Hepatocyte (in vitro differentiated cells): ENCODE data around the gene KIF17. TPM values are rescaled to one million over a fixed set of nuclear protein-coding genes. Genes with fewer than 3 reads are reported as not detected.

ENCODE experiments used
- DNase-seq: peaks from one replicate; pipeline ENCODE4 v3.0.0-alpha.2; 2016; ENCODE audit warnings: low spot score
- H2AFZ ChIP-seq: fragments of 200-600 bp; sonication (generic); 2 replicates; pipeline ENCODE4 v1.6.0; 2016; ENCODE audit warnings: antibody characterized with exemption, mild to moderate bottlenecking
- H3K27ac ChIP-seq: fragments of 200-600 bp; sonication (generic); 2 replicates; pipeline ENCODE4 v1.5.1; 2016; ENCODE audit warnings: mild to moderate bottlenecking
- H3K27me3 ChIP-seq: fragments of 200-600 bp; sonication (generic); 2 replicates; pipeline ENCODE4 v1.6.1; 2016
- H3K36me3 ChIP-seq: fragments of 200-600 bp; sonication (generic); replicated peaks from 2 replicates; pipeline ENCODE4 v1.5.1; 2016; ENCODE audit warnings: low read depth; ENCODE audit not compliant: insufficient read depth
- H3K4me1 ChIP-seq: fragments of 200-600 bp; sonication (generic); 2 replicates; pipeline ENCODE4 v1.5.1; 2016; ENCODE audit warnings: mild to moderate bottlenecking, moderate library complexity; ENCODE audit not compliant: insufficient read depth
- H3K4me2 ChIP-seq: fragments of 200-600 bp; sonication (generic); 2 replicates; pipeline ENCODE4 v1.6.0; 2016
- H3K4me3 ChIP-seq: fragments of 200-600 bp; sonication (generic); 2 replicates; pipeline ENCODE4 v1.5.1; 2016; ENCODE audit warnings: mild to moderate bottlenecking
- H3K79me2 ChIP-seq: fragments of 200-600 bp; sonication (generic); 2 replicates; pipeline ENCODE4 v1.6.0; 2017; ENCODE audit warnings: mild to moderate bottlenecking
- H3K9me2 ChIP-seq: fragments of 200-600 bp; sonication (generic); replicated peaks from 2 replicates; pipeline ENCODE4 v1.6.0; 2017; ENCODE audit warnings: mild to moderate bottlenecking; ENCODE audit not compliant: insufficient read depth
- H3K9me3 ChIP-seq: fragments of 200-600 bp; sonication (generic); 2 replicates; pipeline ENCODE4 v1.5.1; 2016; ENCODE audit warnings: low read depth, mild to moderate bottlenecking
- H4K20me1 ChIP-seq: fragments of 200-600 bp; sonication (generic); 2 replicates; pipeline ENCODE4 v1.6.0; 2016; ENCODE audit warnings: mild to moderate bottlenecking; ENCODE audit not compliant: insufficient read depth, poor library complexity, severe bottlenecking
- EZH2 ChIP-seq: fragments of 200-600 bp; sonication (generic); IDR thresholded peaks from 2 replicates; pipeline ENCODE4 v1.6.1; 2016; ENCODE audit warnings: antibody characterized with exemption, mild to moderate bottlenecking, borderline replicate concordance
- EZH2phosphoT487 ChIP-seq: fragments of 200-600 bp; sonication (generic); IDR thresholded peaks from one replicate; pipeline ENCODE4 v1.6.1; 2018; ENCODE audit warnings: antibody characterized with exemption, mild to moderate bottlenecking, low read depth, moderate library complexity; ENCODE audit not compliant: unreplicated experiment, severe bottlenecking
- WGBS: methylation state at CpG from one replicate; pipeline ENCODE4 v1.1.6; 2016; ENCODE audit warnings: low lambda C conversion rate; ENCODE audit errors: missing lambda C conversion rate; 5-methylcytosine and 5-hydroxymethylcytosine counted together
- polyA plus RNA-seq: library from polyadenylated mRNA; unstranded; fragments of >200 nt; fragmentation: Nextera tagmentation; extraction: Ambion mirVana; gene quantifications from 2 replicates; pipeline ENCODE4 v1.2.1, GENCODE V29; 2016
- total RNA-seq: library from RNA; depleted of rRNA; stranded (reverse); fragments of >200 nt; gene quantifications from 2 replicates; pipeline ENCODE4 v1.2.3, GENCODE V29; 2014
- TF ChIP-seq, protein P1 (sequence below): fragments of 200-600 bp; sonication (generic); IDR thresholded peaks from 2 replicates; pipeline ENCODE4 v1.5.1; 2016; ENCODE audit warnings: antibody characterized with exemption, mild to moderate bottlenecking; ENCODE audit not compliant: poor library complexity

Gene KIF17
- total and polyA plus RNA-seq, 2 experiments from 2014 or later = 0.23 to 0.28 TPM

DNA sequence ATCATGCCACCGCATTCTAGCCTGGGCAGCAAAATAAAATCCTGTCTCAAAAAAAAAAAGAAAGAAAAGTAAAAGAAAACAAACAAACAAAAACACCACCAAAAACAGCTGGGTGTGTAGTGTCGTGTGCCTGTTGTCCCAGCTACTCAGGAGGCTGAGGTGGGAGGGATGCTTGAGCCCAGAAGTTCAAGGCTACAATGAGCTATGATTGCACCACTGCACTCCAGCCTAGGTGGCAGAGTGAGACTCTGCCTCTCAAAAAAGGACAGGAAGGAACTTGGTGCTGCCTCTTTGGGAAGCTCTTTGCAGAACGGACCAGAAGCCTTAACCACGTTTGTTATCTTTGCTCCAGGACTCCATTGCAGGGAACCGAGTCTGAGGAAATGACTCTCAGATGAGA, 11.0 kb downstream of the KIF17 start:
- H3K4me3 ChIP-seq = no peak overlapping the region
- no peaks in the 10 kb centered on the region for H3K79me2 ChIP-seq
- no peaks in the 10 kb centered on the region for H3K9me2 ChIP-seq
- H3K27me3 ChIP-seq = no peaks in the 10 kb centered on the region
- no peak overlapping the region for H3K4me2 ChIP-seq
- H3K4me1 ChIP-seq = no peaks in the 10 kb centered on the region
- H2AFZ ChIP-seq = no peak overlapping the region
- H3K27ac ChIP-seq = no peak overlapping the region
- H3K9me3 ChIP-seq = no peaks in the 10 kb centered on the region
- no peaks in the 10 kb centered on the region for H4K20me1 ChIP-seq
- WGBS = 72% methylated on average over 5 of the region's 5 CpGs
- DNase-seq = no peak
- TF ChIP-seq EZH2phosphoT487 (no peak), EZH2 (no peak)
- TF ChIP-seq, protein P1, sequence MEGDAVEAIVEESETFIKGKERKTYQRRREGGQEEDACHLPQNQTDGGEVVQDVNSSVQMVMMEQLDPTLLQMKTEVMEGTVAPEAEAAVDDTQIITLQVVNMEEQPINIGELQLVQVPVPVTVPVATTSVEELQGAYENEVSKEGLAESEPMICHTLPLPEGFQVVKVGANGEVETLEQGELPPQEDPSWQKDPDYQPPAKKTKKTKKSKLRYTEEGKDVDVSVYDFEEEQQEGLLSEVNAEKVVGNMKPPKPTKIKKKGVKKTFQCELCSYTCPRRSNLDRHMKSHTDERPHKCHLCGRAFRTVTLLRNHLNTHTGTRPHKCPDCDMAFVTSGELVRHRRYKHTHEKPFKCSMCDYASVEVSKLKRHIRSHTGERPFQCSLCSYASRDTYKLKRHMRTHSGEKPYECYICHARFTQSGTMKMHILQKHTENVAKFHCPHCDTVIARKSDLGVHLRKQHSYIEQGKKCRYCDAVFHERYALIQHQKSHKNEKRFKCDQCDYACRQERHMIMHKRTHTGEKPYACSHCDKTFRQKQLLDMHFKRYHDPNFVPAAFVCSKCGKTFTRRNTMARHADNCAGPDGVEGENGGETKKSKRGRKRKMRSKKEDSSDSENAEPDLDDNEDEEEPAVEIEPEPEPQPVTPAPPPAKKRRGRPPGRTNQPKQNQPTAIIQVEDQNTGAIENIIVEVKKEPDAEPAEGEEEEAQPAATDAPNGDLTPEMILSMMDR = no peak
- H3K36me3 ChIP-seq = no peaks in the 10 kb centered on the region

DNA sequence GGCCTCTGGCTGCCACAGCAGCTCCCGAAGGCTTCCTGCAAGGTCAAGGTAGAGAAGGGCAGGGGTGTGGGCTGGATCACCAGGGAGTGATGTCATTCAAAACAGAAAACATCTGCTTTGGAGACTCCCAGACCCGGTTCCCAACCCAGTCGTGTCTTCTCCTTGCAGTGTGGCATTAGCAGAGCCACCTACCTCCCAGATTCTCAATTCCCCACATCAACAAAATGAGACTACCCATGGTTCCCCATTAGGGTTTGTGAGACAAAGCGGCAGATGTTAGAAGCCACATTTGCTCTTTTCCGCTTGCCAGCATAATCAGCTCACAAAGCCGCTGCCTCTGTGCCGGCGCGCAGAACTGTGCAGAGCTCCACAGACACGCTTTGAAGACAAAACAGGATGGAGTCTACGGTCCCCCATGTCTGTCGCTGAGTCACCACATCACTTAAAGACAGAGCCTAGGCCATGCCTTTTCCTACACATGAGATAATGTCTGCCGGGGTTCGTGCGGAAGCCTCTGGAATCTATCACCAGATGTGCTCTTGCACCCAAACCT, 12.5 kb downstream of the KIF17 start:
- Histone ChIP-seq H3K27me3 (no peaks in the 10 kb centered on the region), H3K4me1 (no peaks in the 10 kb centered on the region), H3K4me3 (no peak overlapping the region), H3K9me2 (no peaks in the 10 kb centered on the region), H3K4me2 (no peak overlapping the region), H2AFZ (no peak overlapping the region), H3K36me3 (no peaks in the 10 kb centered on the region), H3K79me2 (no peaks in the 10 kb centered on the region), H3K9me3 (no peaks in the 10 kb centered on the region), H3K27ac (no peak overlapping the region), H4K20me1 (no peaks in the 10 kb centered on the region)
- DNase-seq = no peak
- 65% methylated on average over 15 of the region's 15 CpGs for WGBS
- TF ChIP-seq EZH2 (no peak), EZH2phosphoT487 (no peak)
- TF ChIP-seq, protein P1 = no peak

DNA sequence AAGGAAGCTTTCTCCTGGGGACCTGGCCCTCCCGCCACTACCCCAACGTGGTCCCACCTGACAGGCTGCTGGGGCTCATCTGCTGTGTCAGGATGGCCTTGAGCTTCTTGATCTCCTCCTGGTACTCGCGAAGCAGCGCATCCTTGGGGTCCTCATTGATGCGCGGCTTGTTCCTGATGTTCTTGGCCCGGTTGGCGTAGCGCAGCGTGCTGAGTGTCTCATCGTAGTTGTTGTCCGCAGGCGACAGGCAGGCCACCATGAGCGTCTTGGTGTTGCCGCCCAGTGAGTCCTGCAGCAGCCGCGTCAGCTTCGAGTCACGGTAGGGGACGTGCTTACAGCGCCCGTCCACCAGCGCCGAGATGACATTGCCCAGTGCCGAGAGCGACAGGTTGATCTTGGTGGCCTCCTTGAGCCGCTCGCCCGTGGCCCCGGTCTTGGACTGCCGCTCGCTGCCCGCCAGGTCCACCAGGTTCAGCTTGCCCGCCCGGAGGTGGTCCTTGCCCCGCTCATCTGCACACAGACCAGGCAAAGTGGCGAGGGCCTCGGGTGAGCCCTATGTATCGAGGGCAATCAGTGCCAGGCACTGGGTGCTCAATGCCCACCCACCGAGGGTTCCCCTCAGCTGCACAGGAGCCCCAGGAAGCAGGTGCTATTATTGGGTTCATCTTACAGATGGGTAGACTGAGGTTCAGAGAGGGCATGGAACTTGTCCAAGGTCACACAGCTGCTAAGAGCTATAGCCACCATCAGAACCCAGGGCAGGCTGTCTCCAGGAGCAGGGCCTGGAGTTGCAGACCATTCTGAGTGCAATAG, 13.2 kb downstream of the KIF17 start:
- Histone ChIP-seq H2AFZ (no peak overlapping the region), H3K36me3 (no peaks in the 10 kb centered on the region), H3K79me2 (no peaks in the 10 kb centered on the region), H3K4me3 (no peak overlapping the region), H3K9me3 (no peaks in the 10 kb centered on the region), H3K4me1 (no peaks in the 10 kb centered on the region), H3K27ac (no peak overlapping the region), H3K4me2 (no peak overlapping the region), H4K20me1 (no peaks in the 10 kb centered on the region), H3K9me2 (no peaks in the 10 kb centered on the region), H3K27me3 (no peaks in the 10 kb centered on the region)
- no peak for TF ChIP-seq EZH2
- no peak for TF ChIP-seq EZH2phosphoT487
- TF ChIP-seq, protein P1 = no peak
- no peak for DNase-seq
- WGBS = 97% methylated on average over 39 of the region's 41 CpGs
